Measurements from ENCODE around the gene SPATA6.

DNA sequence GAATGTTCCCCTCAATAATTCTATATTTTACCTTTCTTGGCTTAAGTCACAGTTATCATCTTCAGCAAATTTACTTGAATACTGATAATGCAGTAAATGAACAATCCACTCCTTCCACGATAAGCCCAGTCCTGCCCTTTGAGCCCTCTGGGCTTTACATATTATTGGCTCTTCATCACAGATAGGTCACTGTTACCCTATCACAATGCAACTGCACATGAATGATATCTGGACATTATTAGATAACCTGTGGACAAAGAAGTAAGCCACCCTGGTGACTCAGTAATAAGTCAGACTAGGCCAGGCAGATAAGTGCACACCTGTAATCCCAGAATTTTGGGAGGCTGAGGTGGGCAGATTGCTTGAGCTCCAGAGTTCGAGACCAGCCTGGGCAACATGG lies 69.4 kb downstream of the SPATA6 start:
- TF ChIP-seq, protein P1, sequence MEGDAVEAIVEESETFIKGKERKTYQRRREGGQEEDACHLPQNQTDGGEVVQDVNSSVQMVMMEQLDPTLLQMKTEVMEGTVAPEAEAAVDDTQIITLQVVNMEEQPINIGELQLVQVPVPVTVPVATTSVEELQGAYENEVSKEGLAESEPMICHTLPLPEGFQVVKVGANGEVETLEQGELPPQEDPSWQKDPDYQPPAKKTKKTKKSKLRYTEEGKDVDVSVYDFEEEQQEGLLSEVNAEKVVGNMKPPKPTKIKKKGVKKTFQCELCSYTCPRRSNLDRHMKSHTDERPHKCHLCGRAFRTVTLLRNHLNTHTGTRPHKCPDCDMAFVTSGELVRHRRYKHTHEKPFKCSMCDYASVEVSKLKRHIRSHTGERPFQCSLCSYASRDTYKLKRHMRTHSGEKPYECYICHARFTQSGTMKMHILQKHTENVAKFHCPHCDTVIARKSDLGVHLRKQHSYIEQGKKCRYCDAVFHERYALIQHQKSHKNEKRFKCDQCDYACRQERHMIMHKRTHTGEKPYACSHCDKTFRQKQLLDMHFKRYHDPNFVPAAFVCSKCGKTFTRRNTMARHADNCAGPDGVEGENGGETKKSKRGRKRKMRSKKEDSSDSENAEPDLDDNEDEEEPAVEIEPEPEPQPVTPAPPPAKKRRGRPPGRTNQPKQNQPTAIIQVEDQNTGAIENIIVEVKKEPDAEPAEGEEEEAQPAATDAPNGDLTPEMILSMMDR (IDR thresholded peaks at IDR 0.05; ENCODE audit: low read length), result no peak
- TF ChIP-seq EZH2 (IDR thresholded peaks at IDR 0.05; ENCODE audit: borderline replicate concordance, low read length), result no peak

Measured in OCI-LY1 (cell line).